ENCODE results near the gene PSAPL1.

GRCh38 chr4:7381890-7382633 is 52.7 kb downstream of the PSAPL1 start:
- TF ChIP-seq, protein P1, sequence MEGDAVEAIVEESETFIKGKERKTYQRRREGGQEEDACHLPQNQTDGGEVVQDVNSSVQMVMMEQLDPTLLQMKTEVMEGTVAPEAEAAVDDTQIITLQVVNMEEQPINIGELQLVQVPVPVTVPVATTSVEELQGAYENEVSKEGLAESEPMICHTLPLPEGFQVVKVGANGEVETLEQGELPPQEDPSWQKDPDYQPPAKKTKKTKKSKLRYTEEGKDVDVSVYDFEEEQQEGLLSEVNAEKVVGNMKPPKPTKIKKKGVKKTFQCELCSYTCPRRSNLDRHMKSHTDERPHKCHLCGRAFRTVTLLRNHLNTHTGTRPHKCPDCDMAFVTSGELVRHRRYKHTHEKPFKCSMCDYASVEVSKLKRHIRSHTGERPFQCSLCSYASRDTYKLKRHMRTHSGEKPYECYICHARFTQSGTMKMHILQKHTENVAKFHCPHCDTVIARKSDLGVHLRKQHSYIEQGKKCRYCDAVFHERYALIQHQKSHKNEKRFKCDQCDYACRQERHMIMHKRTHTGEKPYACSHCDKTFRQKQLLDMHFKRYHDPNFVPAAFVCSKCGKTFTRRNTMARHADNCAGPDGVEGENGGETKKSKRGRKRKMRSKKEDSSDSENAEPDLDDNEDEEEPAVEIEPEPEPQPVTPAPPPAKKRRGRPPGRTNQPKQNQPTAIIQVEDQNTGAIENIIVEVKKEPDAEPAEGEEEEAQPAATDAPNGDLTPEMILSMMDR (conservative IDR thresholded peaks at IDR 0.05): no peak
- TF ChIP-seq EZH2 (IDR thresholded peaks at IDR 0.05; ENCODE audit: low read depth): no peak

Measured in PC-9 (cell line).